HepG2 (cell line): Measurements from ENCODE around the gene CCDC38. TPM values are rescaled to one million over a fixed set of nuclear protein-coding genes. Genes with fewer than 3 reads are reported as not detected.
A peak's percentile ranks its signal among the peaks of the same experiment; 100 is the strongest.

Experiments used
- CREB1 ChIP-seq, 2 experiments: fragments of 450-650 bp in 1 of 2; IDR thresholded peaks; 2 replicates each; pipeline ENCODE4 v1.6.1; 2016 to 2017; ENCODE audit warnings: control low read depth in 1 of 2, mild to moderate bottlenecking in 1 of 2, missing compliant biosample characterization in 1 of 2, missing genetic modification characterization in 1 of 2
- FOSL2 ChIP-seq: sonication (generic); formaldehyde crosslinking; IDR thresholded peaks from 2 replicates; pipeline ENCODE4 v1.4.0; 2020; ENCODE audit warnings: missing genetic modification reagents
- HMG20B ChIP-seq: conservative IDR thresholded peaks from 2 replicates; pipeline ENCODE4 v1.6.1; 2016; ENCODE audit warnings: missing genetic modification reagents, missing compliant biosample characterization
- HNRNPL ChIP-seq: fragments of 200-400 bp; formaldehyde crosslinking; IDR thresholded peaks from 2 replicates; pipeline ENCODE4 v1.6.1; 2017; ENCODE audit warnings: mild to moderate bottlenecking, low read depth, low read length
- IRX3 ChIP-seq: sonication (generic); formaldehyde crosslinking; IDR thresholded peaks from 2 replicates; pipeline ENCODE4 v1.8.1; 2023; ENCODE audit warnings: mild to moderate bottlenecking, low read depth, missing genetic modification reagents, borderline replicate concordance
- ISL2 ChIP-seq: sonication (generic); formaldehyde crosslinking; IDR thresholded peaks from 2 replicates; pipeline ENCODE4 v1.5.0; 2020; ENCODE audit warnings: missing genetic modification reagents
- KAT8 ChIP-seq: IDR thresholded peaks from 2 replicates; pipeline ENCODE4 v1.6.1; 2016; ENCODE audit warnings: missing genetic modification reagents, missing compliant biosample characterization
- MLXIP ChIP-seq: sonication (generic); formaldehyde crosslinking; IDR thresholded peaks from 2 replicates; pipeline ENCODE4 v1.9.0; 2021; ENCODE audit warnings: missing genetic modification reagents, borderline replicate concordance
- NCOR1 ChIP-seq: fragments of 200-600 bp; sonication (generic); IDR thresholded peaks from 2 replicates; pipeline ENCODE4 v1.7.0; 2017; ENCODE audit warnings: antibody characterized with exemption, low read length, borderline replicate concordance
- NFRKB ChIP-seq: fragments of 450-650 bp; IDR thresholded peaks from 2 replicates; pipeline ENCODE4 v1.6.1; 2017
- PHF8 ChIP-seq: sonication (generic); formaldehyde crosslinking; IDR thresholded peaks from 2 replicates; pipeline ENCODE4 v1.5.0; 2020; ENCODE audit warnings: missing genetic modification reagents
- POLR2G ChIP-seq: fragments of 200-400 bp; formaldehyde crosslinking; IDR thresholded peaks from 2 replicates; pipeline ENCODE4 v1.6.1; 2018; ENCODE audit warnings: mild to moderate bottlenecking, low read depth, low read length, moderate library complexity
- RNF2 ChIP-seq: fragments of 450-650 bp; conservative IDR thresholded peaks from 2 replicates; pipeline ENCODE4 v1.6.1; 2016; ENCODE audit warnings: low read depth
- SRF ChIP-seq: IDR thresholded peaks from 2 replicates; pipeline ENCODE4 v1.6.1; 2011; ENCODE audit warnings: mild to moderate bottlenecking, low read depth, low read length, moderate library complexity
- TGIF2 ChIP-seq: IDR thresholded peaks from 2 replicates; pipeline ENCODE4 v1.6.1; 2016; ENCODE audit warnings: control low read depth, missing compliant biosample characterization
- ZBTB33 ChIP-seq: sonication (generic); formaldehyde crosslinking; IDR thresholded peaks from 2 replicates; pipeline ENCODE4 v1.4.0; 2020; ENCODE audit warnings: missing genetic modification reagents
- ZFX ChIP-seq: sonication (generic); formaldehyde crosslinking; IDR thresholded peaks from 2 replicates; pipeline ENCODE4 v1.4.0; 2020; ENCODE audit warnings: mild to moderate bottlenecking, low read depth, missing genetic modification reagents, moderate library complexity
- ZNF281 ChIP-seq: sonication (generic); formaldehyde crosslinking; IDR thresholded peaks from 2 replicates; pipeline ENCODE4 v1.4.0; 2020; ENCODE audit warnings: missing genetic modification reagents, borderline replicate concordance
- ZNF292 ChIP-seq: sonication (generic); formaldehyde crosslinking; IDR thresholded peaks from 2 replicates; pipeline ENCODE4 v1.8.1; 2022; ENCODE audit warnings: mild to moderate bottlenecking, low read depth, missing genetic modification reagents, borderline replicate concordance
- ZNF510 ChIP-seq: sonication (generic); formaldehyde crosslinking; IDR thresholded peaks from 2 replicates; pipeline ENCODE4 v1.4.0; 2020; ENCODE audit warnings: low read depth, mild to moderate bottlenecking, missing genetic modification reagents
- ZNF660 ChIP-seq: sonication (generic); formaldehyde crosslinking; IDR thresholded peaks from 2 replicates; pipeline ENCODE4 v1.5.1; 2020; ENCODE audit warnings: mild to moderate bottlenecking, low read depth, missing genetic modification reagents, borderline replicate concordance
- ZNF776 ChIP-seq: sonication (generic); formaldehyde crosslinking; IDR thresholded peaks from 2 replicates; pipeline ENCODE4 v1.4.0; 2020; ENCODE audit warnings: mild to moderate bottlenecking, missing genetic modification reagents
- polyA plus RNA-seq, 8 experiments: library from polyadenylated mRNA; depleted of rRNA in 3 of 8; stranded (reverse) in 7 of 8; unstranded in 1 of 8; fragments of >200 nt; fragmentation: Illumina TruSeq in 4 of 8; extraction: Trizol in 4 of 8; gene quantifications; 2 replicates each; pipeline versions ENCODE4 v1.2.1 to v1.2.3, GENCODE V29; 2011 to 2016; ENCODE audit warnings: low read depth in 4 of 8, missing spikeins in 1 of 8, mixed read lengths in 1 of 8; ENCODE audit not compliant: insufficient read depth in 1 of 8
- total RNA-seq, 5 experiments: library from RNA; depleted of rRNA; stranded (reverse); fragments of >200 nt; fragmentation: Illumina TruSeq; extraction: Trizol; gene quantifications; 2 replicates each; pipeline ENCODE4 v1.2.3, GENCODE V29; 2016; ENCODE audit warnings: low read depth in 1 of 5

The CCDC38 gene
- total and polyA plus RNA-seq, 2 of the 13 experiments (the other 11 are each of a cell fraction or from before 2014, with no cell fraction given): 0.24 to 0.32 TPM

- TF ChIP-seq ZBTB33 (CRISPR knock-in tag): no peak
- no peak for TF ChIP-seq ZNF292 (CRISPR knock-in tag)
- TF ChIP-seq ZNF660 (CRISPR knock-in tag): no peak
- peak; percentile 29; the same call in 1 of the 2 replicates for TF ChIP-seq ZNF776
- peak; percentile 71 for TF ChIP-seq KAT8 (CRISPR knock-in tag)
- TF ChIP-seq FOSL2: 0 out of 2 replicates have a peak, but pooled peaks have one; percentile 22
- TF ChIP-seq IRX3 (CRISPR knock-in tag): no peak
- 0 out of 2 replicates have a peak, but pooled peaks have one; percentile 25 for TF ChIP-seq MLXIP (CRISPR knock-in tag)
- TF ChIP-seq NFRKB: no peak
- peak; percentile 10; the same call in 1 of the 2 replicates for TF ChIP-seq NCOR1
- TF ChIP-seq ISL2: peak; percentile 60
- TF ChIP-seq SRF: no peak
- TF ChIP-seq PHF8 (CRISPR knock-in tag): peak; percentile 76
- 0 out of 2 replicates have a peak, but pooled peaks have one; percentile 67 for TF ChIP-seq ZNF510 (CRISPR knock-in tag)
- peak; percentile 31; the same call in 1 of the 2 replicates for TF ChIP-seq CREB1 (IDR thresholded peaks at IDR 0.05)
- TF ChIP-seq CREB1 (CRISPR knock-in tag; IDR thresholded peaks at IDR 0.05): no peak
- peak; percentile 70; the same call in 1 of the 2 replicates for TF ChIP-seq HNRNPL
- no peak for TF ChIP-seq RNF2
- peak; percentile 34; the same call in 1 of the 2 replicates for TF ChIP-seq ZFX
- peak; percentile 73 for TF ChIP-seq POLR2G
- 0 out of 2 replicates have a peak, but pooled peaks have one; percentile 36 for TF ChIP-seq HMG20B
- 0 out of 2 replicates have a peak, but pooled peaks have one; percentile 18 for TF ChIP-seq TGIF2
- TF ChIP-seq ZNF281 (CRISPR knock-in tag): peak; percentile 50
Measured at GRCh38 chr12:95942524-95943329, at the start of gene CCDC38 (continued).
